Nephron progenitor cell (in vitro differentiated cells): ENCODE results near the gene NOS1AP.
"Not testable (repeated sequence)": the region's sequence is repeated elsewhere in the genome, so short reads cannot be mapped to it uniquely, and the experiment has no call there.

ENCODE experiments used
- DNase-seq: peaks from one replicate; pipeline ENCODE4 v3.0.0; 2021
- H3K27ac Mint-ChIP-seq: 2 replicates; pipeline ENCODE4 v1.8.0; 2021; ENCODE audit warnings: mild to moderate bottlenecking, moderate library complexity, mixed read lengths
- H3K27me3 Mint-ChIP-seq: 2 replicates; pipeline ENCODE4 v1.8.0; 2021; ENCODE audit warnings: mild to moderate bottlenecking, low read depth, mixed read lengths; ENCODE audit not compliant: poor library complexity
- H3K36me3 Mint-ChIP-seq: 2 replicates; pipeline ENCODE4 v1.8.0; 2021; ENCODE audit warnings: low read depth, mixed read lengths
- H3K4me1 Mint-ChIP-seq: 2 replicates; pipeline ENCODE4 v1.8.0; 2021; ENCODE audit warnings: mixed read lengths
- H3K4me3 Mint-ChIP-seq: 2 replicates; pipeline ENCODE4 v1.8.0; 2021; ENCODE audit warnings: mild to moderate bottlenecking, moderate library complexity, mixed read lengths
- H3K9me3 Mint-ChIP-seq: 2 replicates; pipeline ENCODE4 v1.8.0; 2021; ENCODE audit warnings: mild to moderate bottlenecking, moderate library complexity, mixed read lengths
- CTCF ChIP-seq: fragments of 200-600 bp; sonication (generic); IDR thresholded peaks from 2 replicates; pipeline ENCODE4 v1.5.0; 2021; ENCODE audit warnings: antibody characterized with exemption

NOS1AP gene

GRCh38 chr1:162172311-162173102, 103.0 kb downstream of the NOS1AP start:
- no peak for TF ChIP-seq CTCF
- Mint-ChIP-seq H3K27ac (no peak overlapping the region), H3K9me3 (no peaks in the 10 kb centered on the region), H3K36me3 (no peaks in the 10 kb centered on the region), H3K4me3 (no peak overlapping the region), H3K4me1 (peaks cover 61% of the 10 kb centered on the region), H3K27me3 (peaks cover 4% of the 10 kb centered on the region)
- DNase-seq: no peak

- not testable (repeated sequence) for H3K36me3 Mint-ChIP-seq, DNase-seq, H3K27ac Mint-ChIP-seq, H3K9me3 Mint-ChIP-seq, H3K27me3 Mint-ChIP-seq, H3K4me3 Mint-ChIP-seq
- H3K4me1 Mint-ChIP-seq: peaks cover 56% of the 10 kb centered on the region
Observed at GRCh38 chr1:162173607-162174006, 104.1 kb downstream of the NOS1AP start.

- H3K9me3 Mint-ChIP-seq, H3K36me3 Mint-ChIP-seq, H3K27ac Mint-ChIP-seq, H3K4me3 Mint-ChIP-seq, H3K27me3 Mint-ChIP-seq, DNase-seq: not testable (repeated sequence)
- H3K4me1 Mint-ChIP-seq: peaks cover 52% of the 10 kb centered on the region
Observed at GRCh38 chr1:162174027-162174426, 104.5 kb downstream of the NOS1AP start.

GRCh38 chr1:162175379-162176081, 106.0 kb downstream of the NOS1AP start:
- peak; percentile 35 for DNase-seq
- H3K4me1 Mint-ChIP-seq: peaks cover 37% of the 10 kb centered on the region
- H3K36me3 Mint-ChIP-seq: no peaks in the 10 kb centered on the region
- no peak overlapping the region for H3K27ac Mint-ChIP-seq
- peaks cover 3% of the 10 kb centered on the region for H3K27me3 Mint-ChIP-seq
- no peak overlapping the region for H3K4me3 Mint-ChIP-seq
- no peaks in the 10 kb centered on the region for H3K9me3 Mint-ChIP-seq
- TF ChIP-seq CTCF: no peak

GRCh38 chr1:162177126-162177525, 107.6 kb downstream of the NOS1AP start:
- DNase-seq: no peak
- no peaks in the 10 kb centered on the region for H3K36me3 Mint-ChIP-seq
- H3K27me3 Mint-ChIP-seq: peaks cover 3% of the 10 kb centered on the region
- peak overlapping the region; percentile 46 for H3K27ac Mint-ChIP-seq
- no peak for TF ChIP-seq CTCF
- peaks cover 28% of the 10 kb centered on the region for H3K4me1 Mint-ChIP-seq
- no peaks in the 10 kb centered on the region for H3K9me3 Mint-ChIP-seq
- H3K4me3 Mint-ChIP-seq: no peak overlapping the region

- Mint-ChIP-seq H3K9me3 (no peaks in the 10 kb centered on the region), H3K4me3 (no peak overlapping the region), H3K27me3 (peaks cover 3% of the 10 kb centered on the region), H3K4me1 (peaks cover 28% of the 10 kb centered on the region), H3K27ac (no peak overlapping the region), H3K36me3 (no peaks in the 10 kb centered on the region)
- no peak for DNase-seq
- TF ChIP-seq CTCF: no peak
Observed at GRCh38 chr1:162178432-162178831, 108.9 kb downstream of the NOS1AP start.
